Kidney glomerular epithelial cell (primary cell): Measurements from ENCODE around the gene RAMACL.

Source experiments
- DNase-seq: peaks from one replicate; lab custom pipeline; 2025; lab: John Stamatoyannopoulos, UW

The RAMACL gene

GRCh38 chr6:166575205-166575604 lies 11.3 kb downstream of the RAMACL start:
- DNase-seq, result no peak

GRCh38 chr6:166573511-166574216 lies 12.8 kb downstream of the RAMACL start:
- DNase-seq, result no peak

DNA sequence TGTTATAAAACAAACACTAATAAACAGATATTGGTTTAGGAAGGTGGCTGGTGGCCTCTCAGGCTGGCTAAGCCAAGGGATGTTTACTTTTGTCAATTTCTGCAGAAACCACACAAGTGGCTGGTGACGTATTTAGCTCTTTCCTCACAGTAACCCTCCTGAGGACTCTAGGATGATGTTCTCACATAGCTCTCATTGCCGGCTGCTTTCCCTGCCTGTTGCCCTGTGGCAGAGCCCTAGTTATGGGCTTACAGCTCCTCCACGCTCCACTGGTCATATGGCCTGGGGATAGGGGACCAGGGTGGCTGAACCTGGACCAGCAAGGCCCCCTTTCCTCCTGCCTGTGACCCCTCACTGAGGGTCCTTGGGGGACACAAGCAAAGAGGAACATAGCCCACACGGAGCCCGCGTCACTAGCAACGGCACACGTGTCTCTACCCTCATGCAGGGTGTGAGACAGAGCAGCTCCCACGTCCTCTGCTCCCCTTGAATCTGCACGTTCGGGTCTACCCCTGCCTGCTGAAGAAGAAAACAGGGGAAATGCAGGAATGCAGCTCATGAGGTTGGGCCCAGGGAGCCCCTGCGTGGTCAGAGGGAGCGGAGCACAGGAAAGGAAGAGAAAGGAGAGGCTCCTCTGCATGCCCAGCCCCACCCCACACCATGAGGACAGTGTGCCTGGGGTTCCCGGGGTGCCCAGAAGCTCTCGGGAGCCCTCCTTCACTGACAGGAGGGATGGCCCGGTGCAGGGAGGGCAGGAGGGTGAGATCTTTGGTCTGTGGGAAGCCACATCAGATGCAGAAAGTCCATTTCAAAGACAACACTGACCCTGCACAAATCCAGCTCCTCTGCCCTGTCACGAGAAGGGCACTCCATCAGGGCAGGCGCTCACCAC lies 13.9 kb downstream of the RAMACL start:
- DNase-seq, result no peak

GRCh38 chr6:166570929-166571713 lies 15.4 kb downstream of the RAMACL start:
- DNase-seq, result no peak

DNA sequence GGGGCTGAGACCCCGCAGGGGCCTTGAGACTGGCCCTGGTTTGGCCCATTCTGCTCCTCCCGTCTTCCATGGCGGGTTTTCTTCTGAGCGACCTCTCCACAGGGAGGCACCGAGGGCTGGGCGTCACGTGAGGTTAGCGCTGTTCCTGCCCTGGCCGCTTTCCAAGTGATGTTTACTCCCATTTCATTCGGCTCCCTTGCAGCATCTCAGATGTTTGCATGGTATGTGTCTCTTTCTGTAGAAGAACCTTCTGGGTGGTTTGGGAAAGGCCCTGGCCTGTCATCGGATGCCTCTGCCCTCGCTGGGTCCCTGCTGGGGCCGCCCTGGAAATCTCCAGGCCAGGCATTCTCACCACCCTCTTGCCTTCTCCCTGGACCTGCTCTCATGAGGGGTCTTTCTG lies 17.3 kb downstream of the RAMACL start:
- DNase-seq, result no peak

GRCh38 chr6:166567813-166568212 lies 18.7 kb downstream of the RAMACL start:
- no peak for DNase-seq

DNA sequence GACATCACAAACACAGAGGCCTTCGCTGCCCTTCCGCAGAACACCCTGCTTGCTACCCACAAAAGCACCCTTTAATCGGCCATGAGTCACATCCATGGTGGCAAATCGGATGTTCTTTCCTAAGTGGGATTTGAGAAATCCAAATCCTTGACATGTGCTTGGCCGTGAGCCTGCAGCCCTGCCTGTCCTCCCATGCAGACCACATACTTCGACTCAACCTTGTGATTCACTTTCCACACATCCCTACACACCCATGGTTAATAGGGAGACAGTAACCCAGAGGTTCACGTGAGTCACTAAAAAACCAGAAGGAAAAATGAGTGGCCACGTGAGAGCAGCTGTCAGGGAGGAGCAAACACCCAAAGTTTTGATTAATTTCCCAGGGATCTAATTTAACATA lies 19.4 kb downstream of the RAMACL start:
- peak; percentile 76 for DNase-seq

DNA sequence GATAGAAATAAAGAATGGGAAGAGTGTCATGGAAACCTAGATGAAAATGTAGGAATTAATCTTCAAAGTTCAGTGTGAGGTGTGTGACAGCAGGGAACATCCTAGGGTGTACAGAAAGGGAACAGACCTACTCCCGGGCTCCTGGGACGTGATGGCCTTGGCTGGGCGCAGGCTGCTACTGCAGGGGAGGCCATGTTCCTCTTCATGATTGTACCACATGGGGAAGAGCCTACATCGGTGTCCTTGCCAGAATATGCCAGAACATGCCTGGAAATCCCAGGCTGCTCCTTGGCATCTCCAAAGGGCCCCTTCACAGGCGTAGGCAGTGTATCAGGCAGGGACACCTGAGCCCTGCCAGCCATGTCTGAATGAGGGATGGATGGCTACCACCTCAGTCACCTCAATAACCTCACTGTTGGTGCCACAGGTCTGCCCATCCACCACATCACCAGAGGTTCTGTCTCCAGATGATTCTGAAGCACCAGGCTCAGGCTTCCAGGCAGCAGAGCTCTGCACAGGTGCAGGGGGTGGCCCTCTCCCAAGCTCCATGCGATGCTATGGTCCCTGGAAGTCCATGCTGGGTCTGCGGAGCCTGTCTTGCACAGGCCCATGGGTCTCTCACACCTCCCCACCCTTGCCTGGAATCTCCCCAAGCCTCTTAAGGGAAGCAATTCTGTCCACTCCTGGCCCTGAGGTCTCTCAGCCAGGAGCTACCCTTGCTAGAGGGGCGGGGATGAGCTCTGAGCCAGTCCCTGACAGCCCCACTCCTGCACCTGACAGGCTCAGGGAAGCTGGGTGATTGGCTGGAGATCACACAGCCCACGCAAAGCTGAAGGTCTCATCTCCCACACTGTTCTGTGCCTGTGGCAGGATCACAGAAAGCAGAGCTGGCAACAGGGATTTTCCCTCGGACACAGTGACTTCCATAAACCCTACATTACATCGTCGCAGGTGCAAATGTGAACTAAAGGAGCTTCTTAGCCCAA lies 20.2 kb downstream of the RAMACL start:
- DNase-seq, result no peak

GRCh38 chr6:166565084-166565967 lies 21.2 kb downstream of the RAMACL start:
- no peak for DNase-seq

DNA sequence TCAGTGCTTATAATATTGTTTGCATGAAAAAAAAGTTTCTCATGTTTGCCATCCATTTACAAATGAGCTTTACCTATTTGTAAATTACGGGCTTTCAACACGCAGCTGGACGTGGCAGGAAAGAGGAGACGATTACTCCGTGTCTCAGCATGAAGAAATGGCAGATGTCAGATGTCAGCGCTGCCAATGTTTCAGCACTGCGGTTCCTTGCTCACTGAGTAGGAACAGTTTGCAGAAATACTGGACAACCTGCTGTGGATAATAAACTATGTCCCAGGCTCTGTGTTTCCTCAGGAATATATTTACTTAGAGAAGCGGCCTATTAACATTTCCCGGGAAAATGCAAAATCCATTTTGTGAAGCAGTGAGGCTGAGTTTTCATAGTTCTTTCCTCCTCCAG lies 22.7 kb downstream of the RAMACL start:
- DNase-seq, result no peak

DNA sequence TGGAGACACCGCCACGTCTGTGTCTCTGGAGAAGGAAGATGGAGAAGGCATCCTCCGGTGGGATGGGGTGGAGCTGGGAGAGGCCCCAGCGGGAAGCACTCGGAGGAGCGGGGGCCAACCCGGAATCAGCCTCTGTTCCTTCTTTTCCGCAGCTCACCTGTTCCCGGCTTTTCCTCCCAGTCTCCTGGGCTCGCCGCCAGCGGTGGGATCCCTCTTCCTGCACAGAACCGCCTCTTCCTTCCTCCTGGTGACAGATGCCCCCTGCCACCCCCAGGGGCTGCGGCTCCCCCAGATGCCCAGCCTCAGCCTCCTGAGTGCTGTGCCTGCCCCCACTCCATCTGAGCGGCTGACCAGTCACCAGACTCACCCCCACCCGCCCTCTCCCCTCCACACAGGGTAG lies 23.3 kb downstream of the RAMACL start:
- DNase-seq, result no peak

DNA sequence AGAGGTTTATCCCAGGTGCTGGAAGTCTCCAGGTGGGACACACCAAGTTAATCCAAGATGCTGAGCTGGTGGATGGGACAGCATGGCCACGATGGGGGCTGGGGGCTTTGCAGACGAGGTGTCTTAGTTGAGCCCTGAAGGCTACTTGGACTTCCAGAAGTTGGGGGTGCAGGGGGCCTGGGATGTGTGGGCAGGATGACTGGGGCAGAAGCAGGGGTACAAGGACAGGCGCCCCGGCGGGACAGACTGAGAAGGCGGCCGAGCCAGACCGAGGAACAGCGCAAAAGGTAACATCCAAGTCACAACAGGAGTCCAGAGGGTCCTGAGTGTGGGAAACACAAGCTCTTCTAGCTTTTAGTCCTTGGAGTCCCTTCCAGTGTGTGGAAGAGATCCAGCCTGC lies 23.8 kb downstream of the RAMACL start:
- no peak for DNase-seq

DNA sequence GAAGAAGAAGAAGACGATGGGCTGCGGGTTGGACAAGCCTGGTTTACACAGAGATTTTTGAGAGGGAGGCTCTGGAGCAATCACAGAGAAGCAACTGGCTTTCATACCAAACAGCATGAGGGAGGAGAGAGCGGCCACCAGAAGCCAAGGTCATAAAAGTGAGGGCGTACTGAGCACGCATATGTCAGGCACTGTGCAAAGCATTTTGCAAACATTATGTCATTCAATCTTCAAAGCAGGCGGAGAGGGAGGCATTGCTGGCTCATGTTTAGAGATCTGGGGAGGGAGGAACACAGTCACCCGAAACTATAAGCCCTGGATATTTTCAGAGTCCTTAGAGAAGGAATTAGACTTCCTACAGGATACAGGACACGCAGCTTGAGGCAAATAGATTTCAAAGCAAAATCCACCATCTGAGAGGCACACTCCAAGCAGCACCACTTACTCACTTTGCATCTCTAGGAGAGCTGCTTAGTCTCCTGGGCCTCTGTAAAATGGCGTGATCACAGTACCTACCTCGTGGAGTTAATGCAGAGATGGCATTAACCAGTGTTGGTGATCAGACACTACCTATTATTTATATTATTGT lies 24.6 kb downstream of the RAMACL start:
- DNase-seq, result no peak

GRCh38 chr6:166560222-166560621 lies 26.3 kb downstream of the RAMACL start:
- no peak for DNase-seq

GRCh38 chr6:166559662-166560061 lies 26.8 kb downstream of the RAMACL start:
- DNase-seq, result no peak

DNA sequence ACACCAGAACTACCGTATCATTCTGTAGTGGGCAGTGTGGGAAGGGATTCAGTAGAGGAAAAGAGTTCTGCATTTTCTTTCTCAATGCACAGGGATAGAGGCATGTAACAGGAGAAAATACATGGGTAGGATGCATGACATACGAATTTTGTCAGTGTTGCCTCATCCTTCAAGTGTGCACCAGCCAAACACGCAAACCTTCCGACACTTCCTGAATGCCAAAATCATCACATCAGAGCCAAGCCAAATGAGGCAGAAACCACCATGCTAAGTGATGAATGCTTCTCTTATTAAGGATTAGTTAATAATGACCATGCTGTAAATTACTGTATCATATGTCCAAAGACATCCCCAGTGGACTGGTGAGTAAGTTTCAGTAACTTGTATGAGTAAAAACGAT lies 27.3 kb downstream of the RAMACL start:
- peak; percentile 1 for DNase-seq

- DNase-seq, result no peak
These were observed 28.1 kb downstream of the RAMACL start for GRCh38 chr6:166558156-166559005.

- peak; percentile 71 for DNase-seq
These were observed 29.6 kb downstream of the RAMACL start for GRCh38 chr6:166556863-166557322.

- DNase-seq, result no peak
These were observed 30.1 kb downstream of the RAMACL start for GRCh38 chr6:166556336-166556735.
